ENCODE data around the gene TRAPPC2. TPM values are rescaled to one million over a fixed set of nuclear protein-coding genes. Genes with fewer than 3 reads are reported as not detected.
A peak's percentile ranks its signal among the peaks of the same experiment; 100 is the strongest.

The TRAPPC2 gene
- total and polyA plus RNA-seq, 2 of the 13 experiments (the other 11 are each of a cell fraction or from before 2014, with no cell fraction given), result 4.4 to 8.1 TPM

DNA sequence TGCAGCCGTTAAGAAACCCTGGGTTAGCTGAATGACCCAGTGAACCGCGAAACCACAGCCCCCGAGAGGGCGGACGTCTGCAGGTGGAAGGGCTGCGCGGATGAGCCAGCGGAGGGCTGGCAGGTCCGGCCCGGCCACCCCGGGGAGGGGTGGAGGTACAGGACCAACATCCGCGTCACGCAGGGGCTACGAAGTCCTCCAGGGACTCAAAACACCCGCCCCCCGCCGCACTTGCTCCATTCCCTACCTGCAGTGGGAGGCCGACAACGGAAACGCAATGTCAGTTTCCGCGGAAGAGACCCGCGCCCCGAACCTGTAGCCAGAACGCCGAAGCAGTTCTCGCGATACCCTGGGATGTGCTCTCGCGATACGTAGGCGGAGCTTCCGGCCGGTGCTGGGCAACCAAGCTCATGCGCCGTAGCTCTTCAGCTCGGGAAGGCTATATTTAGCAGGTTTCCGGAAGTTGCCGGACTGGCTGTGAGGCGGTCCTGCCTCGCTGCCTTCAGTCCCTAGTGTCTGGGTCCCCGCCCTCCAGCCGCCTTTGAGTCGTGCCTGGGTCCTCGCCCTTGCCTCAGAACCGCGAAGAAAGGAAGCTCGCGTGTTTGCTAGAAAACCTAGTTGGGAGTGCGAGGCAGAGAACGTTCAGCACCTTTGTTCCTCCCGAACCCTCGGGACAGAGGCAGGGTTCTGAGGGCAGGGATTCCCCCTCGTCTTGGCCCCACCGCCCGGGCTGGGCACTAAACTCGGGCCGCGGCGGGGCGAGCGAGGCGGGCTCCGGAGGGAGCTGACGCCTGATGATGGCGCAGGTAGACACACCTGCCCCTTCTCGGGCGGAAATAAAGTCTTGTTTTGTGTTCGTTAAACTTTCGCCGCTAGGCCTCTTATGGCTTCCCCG lies at the start of gene TRAPPC2, which contains the start of gene OFD1 (continued):
- peak; percentile 79 for TF ChIP-seq SAP130 (CRISPR knock-in tag; IDR thresholded peaks at IDR 0.05; ENCODE audit: low read depth)
- TF ChIP-seq, protein P1, sequence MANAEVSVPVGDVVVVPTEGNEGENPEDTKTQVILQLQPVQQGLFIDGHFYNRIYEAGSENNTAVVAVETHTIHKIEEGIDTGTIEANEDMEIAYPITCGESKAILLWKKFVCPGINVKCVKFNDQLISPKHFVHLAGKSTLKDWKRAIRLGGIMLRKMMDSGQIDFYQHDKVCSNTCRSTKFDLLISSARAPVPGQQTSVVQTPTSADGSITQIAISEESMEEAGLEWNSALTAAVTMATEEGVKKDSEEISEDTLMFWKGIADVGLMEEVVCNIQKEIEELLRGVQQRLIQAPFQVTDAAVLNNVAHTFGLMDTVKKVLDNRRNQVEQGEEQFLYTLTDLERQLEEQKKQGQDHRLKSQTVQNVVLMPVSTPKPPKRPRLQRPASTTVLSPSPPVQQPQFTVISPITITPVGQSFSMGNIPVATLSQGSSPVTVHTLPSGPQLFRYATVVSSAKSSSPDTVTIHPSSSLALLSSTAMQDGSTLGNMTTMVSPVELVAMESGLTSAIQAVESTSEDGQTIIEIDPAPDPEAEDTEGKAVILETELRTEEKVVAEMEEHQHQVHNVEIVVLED (CRISPR knock-in tag; IDR thresholded peaks at IDR 0.05; ENCODE audit: borderline replicate concordance), result peak; percentile 35; the same call in 1 of the 2 replicates
- TF ChIP-seq ZMYM4 (CRISPR knock-in tag; IDR thresholded peaks at IDR 0.05), result peak; percentile 92
- TF ChIP-seq, protein P2, sequence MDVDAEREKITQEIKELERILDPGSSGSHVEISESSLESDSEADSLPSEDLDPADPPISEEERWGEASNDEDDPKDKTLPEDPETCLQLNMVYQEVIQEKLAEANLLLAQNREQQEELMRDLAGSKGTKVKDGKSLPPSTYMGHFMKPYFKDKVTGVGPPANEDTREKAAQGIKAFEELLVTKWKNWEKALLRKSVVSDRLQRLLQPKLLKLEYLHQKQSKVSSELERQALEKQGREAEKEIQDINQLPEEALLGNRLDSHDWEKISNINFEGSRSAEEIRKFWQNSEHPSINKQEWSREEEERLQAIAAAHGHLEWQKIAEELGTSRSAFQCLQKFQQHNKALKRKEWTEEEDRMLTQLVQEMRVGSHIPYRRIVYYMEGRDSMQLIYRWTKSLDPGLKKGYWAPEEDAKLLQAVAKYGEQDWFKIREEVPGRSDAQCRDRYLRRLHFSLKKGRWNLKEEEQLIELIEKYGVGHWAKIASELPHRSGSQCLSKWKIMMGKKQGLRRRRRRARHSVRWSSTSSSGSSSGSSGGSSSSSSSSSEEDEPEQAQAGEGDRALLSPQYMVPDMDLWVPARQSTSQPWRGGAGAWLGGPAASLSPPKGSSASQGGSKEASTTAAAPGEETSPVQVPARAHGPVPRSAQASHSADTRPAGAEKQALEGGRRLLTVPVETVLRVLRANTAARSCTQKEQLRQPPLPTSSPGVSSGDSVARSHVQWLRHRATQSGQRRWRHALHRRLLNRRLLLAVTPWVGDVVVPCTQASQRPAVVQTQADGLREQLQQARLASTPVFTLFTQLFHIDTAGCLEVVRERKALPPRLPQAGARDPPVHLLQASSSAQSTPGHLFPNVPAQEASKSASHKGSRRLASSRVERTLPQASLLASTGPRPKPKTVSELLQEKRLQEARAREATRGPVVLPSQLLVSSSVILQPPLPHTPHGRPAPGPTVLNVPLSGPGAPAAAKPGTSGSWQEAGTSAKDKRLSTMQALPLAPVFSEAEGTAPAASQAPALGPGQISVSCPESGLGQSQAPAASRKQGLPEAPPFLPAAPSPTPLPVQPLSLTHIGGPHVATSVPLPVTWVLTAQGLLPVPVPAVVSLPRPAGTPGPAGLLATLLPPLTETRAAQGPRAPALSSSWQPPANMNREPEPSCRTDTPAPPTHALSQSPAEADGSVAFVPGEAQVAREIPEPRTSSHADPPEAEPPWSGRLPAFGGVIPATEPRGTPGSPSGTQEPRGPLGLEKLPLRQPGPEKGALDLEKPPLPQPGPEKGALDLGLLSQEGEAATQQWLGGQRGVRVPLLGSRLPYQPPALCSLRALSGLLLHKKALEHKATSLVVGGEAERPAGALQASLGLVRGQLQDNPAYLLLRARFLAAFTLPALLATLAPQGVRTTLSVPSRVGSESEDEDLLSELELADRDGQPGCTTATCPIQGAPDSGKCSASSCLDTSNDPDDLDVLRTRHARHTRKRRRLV (CRISPR knock-in tag; IDR thresholded peaks at IDR 0.05), result peak; percentile 35; the same call in 1 of the 2 replicates
- peak; percentile 64; the same call in 1 of the 2 replicates for TF ChIP-seq ELF3 (CRISPR knock-in tag; IDR thresholded peaks at IDR 0.05)
- TF ChIP-seq SALL1 (CRISPR knock-in tag; IDR thresholded peaks at IDR 0.05), result peak; percentile 22; the same call in 1 of the 2 replicates
- TF ChIP-seq ZNF569 (CRISPR knock-in tag; IDR thresholded peaks at IDR 0.05; ENCODE audit: borderline replicate concordance), result 0 out of 2 replicates have a peak, but pooled peaks have one; percentile 35
- TF ChIP-seq HNF4A (CRISPR knock-in tag; IDR thresholded peaks at IDR 0.05), result no peak
- TF ChIP-seq HCFC1 (IDR thresholded peaks at IDR 0.05; ENCODE audit: low read depth, low read length), result 0 out of 2 replicates have a peak, but pooled peaks have one; percentile 10
- 0 out of 2 replicates have a peak, but pooled peaks have one; percentile 21 for TF ChIP-seq ZNF792 (CRISPR knock-in tag; IDR thresholded peaks at IDR 0.05)
- peak; percentile 82 for TF ChIP-seq PHF8 (CRISPR knock-in tag; IDR thresholded peaks at IDR 0.05)
- TF ChIP-seq, protein P3, sequence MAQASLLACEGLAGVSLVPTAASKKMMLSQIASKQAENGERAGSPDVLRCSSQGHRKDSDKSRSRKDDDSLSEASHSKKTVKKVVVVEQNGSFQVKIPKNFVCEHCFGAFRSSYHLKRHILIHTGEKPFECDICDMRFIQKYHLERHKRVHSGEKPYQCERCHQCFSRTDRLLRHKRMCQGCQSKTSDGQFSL (CRISPR knock-in tag; IDR thresholded peaks at IDR 0.05), result no peak
- TF ChIP-seq ZNF788 (CRISPR knock-in tag; IDR thresholded peaks at IDR 0.05; ENCODE audit: borderline replicate concordance), result peak; percentile 57; the same call in 1 of the 2 replicates
- TF ChIP-seq NONO (IDR thresholded peaks at IDR 0.05), result no peak
- peak; percentile 65; the same call in 1 of the 2 replicates for TF ChIP-seq NONO (CRISPR knock-in tag; conservative IDR thresholded peaks at IDR 0.05)
- 0 out of 2 replicates have a peak, but pooled peaks have one; percentile 36 for TF ChIP-seq NFKBIZ (CRISPR knock-in tag; IDR thresholded peaks at IDR 0.05)
- peak; percentile 16; the same call in 1 of the 2 replicates for TF ChIP-seq KDM3A (CRISPR knock-in tag; IDR thresholded peaks at IDR 0.05; ENCODE audit: low read depth)
- TF ChIP-seq EED (CRISPR knock-in tag; IDR thresholded peaks at IDR 0.05), result 0 out of 2 replicates have a peak, but pooled peaks have one; percentile 57
- TF ChIP-seq, protein P4, sequence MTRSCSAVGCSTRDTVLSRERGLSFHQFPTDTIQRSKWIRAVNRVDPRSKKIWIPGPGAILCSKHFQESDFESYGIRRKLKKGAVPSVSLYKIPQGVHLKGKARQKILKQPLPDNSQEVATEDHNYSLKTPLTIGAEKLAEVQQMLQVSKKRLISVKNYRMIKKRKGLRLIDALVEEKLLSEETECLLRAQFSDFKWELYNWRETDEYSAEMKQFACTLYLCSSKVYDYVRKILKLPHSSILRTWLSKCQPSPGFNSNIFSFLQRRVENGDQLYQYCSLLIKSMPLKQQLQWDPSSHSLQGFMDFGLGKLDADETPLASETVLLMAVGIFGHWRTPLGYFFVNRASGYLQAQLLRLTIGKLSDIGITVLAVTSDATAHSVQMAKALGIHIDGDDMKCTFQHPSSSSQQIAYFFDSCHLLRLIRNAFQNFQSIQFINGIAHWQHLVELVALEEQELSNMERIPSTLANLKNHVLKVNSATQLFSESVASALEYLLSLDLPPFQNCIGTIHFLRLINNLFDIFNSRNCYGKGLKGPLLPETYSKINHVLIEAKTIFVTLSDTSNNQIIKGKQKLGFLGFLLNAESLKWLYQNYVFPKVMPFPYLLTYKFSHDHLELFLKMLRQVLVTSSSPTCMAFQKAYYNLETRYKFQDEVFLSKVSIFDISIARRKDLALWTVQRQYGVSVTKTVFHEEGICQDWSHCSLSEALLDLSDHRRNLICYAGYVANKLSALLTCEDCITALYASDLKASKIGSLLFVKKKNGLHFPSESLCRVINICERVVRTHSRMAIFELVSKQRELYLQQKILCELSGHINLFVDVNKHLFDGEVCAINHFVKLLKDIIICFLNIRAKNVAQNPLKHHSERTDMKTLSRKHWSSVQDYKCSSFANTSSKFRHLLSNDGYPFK (CRISPR knock-in tag; IDR thresholded peaks at IDR 0.05; ENCODE audit: borderline replicate concordance), result peak; percentile 78
